IPS-15b (cell line): ENCODE measurements around the gene DQX1.
"Not testable (repeated sequence)": the region's sequence is repeated elsewhere in the genome, so short reads cannot be mapped to it uniquely, and the experiment has no call there.

Source experiments
- H3K27me3 ChIP-seq: one replicate; pipeline ENCODE4 v1.6.1; 2013; ENCODE audit warnings: low read length; ENCODE audit not compliant: control insufficient read depth, insufficient read depth
- H3K36me3 ChIP-seq: one replicate; pipeline ENCODE4 v1.6.1; 2013; ENCODE audit warnings: low read length; ENCODE audit not compliant: control insufficient read depth, insufficient read depth
- H3K4me1 ChIP-seq: one replicate; pipeline ENCODE4 v1.6.1; 2013; ENCODE audit warnings: mild to moderate bottlenecking, low read length; ENCODE audit not compliant: control insufficient read depth, insufficient read depth
- H3K4me3 ChIP-seq: one replicate; pipeline ENCODE4 v1.5.1; 2013; ENCODE audit warnings: low read depth, low read length
- H3K9ac ChIP-seq: one replicate; pipeline ENCODE4 v1.6.1; 2013; ENCODE audit warnings: low read depth, mild to moderate bottlenecking, low read length
- H3K9me3 ChIP-seq: one replicate; pipeline ENCODE4 v1.6.1; 2013; ENCODE audit warnings: mild to moderate bottlenecking, low read length; ENCODE audit not compliant: control insufficient read depth, insufficient read depth

The DQX1 gene

DNA sequence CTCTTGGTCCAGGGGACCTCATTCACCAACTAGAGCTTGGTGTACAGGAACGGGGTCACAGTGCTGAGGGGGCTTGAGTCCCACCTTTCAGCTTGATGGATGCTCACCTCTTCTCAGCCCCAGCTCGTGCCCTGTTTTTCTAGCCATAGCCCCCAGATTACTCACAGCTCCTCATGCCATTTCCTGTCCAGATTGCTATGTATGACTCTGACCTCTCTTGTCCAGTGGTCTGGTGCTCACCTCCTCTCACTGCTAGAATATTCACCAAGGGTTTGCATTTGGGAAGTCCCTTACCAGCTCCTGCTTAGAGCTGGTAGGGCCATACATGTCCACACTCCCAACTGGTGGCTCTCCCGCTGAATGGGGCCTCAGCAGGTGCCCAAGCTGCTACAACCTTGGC lies 32.5 kb downstream of the DQX1 start:
- H3K9ac ChIP-seq = no peak overlapping the region
- H3K27me3 ChIP-seq = peaks cover 36% of the 10 kb centered on the region
- no peaks in the 10 kb centered on the region for H3K9me3 ChIP-seq
- no peak overlapping the region for H3K4me3 ChIP-seq
- H3K4me1 ChIP-seq = no peaks in the 10 kb centered on the region
- H3K36me3 ChIP-seq = peaks cover 34% of the 10 kb centered on the region

- Histone ChIP-seq H3K36me3 (peaks cover 34% of the 10 kb centered on the region), H3K4me1 (no peaks in the 10 kb centered on the region), H3K4me3 (no peak overlapping the region), H3K9me3 (no peaks in the 10 kb centered on the region), H3K9ac (no peak overlapping the region), H3K27me3 (peaks cover 19% of the 10 kb centered on the region)
Observed at GRCh38 chr2:74491648-74492544, 34.1 kb downstream of the DQX1 start.

DNA sequence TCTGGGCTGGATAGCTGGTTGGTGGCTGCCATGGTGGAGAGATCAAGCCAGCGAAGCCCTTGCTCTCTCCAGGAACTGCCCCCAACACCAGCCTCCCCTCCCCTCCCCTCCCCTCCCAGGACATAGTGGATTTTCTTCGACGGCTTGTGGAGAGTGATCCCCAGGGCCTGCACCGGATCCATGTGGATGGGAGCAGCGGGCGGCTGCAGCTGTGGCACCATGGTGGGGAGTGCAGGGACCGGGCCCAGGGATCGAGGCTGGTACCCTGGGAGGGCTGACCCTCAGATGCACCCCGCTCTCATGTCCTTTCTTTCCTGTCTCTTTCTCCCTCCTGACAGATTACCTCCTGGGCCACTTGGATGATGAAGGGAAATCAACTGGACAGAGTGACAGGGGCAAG lies 36.1 kb downstream of the DQX1 start:
- H3K9ac ChIP-seq = no peak overlapping the region
- no peaks in the 10 kb centered on the region for H3K4me1 ChIP-seq
- no peaks in the 10 kb centered on the region for H3K9me3 ChIP-seq
- no peaks in the 10 kb centered on the region for H3K27me3 ChIP-seq
- no peak overlapping the region for H3K4me3 ChIP-seq
- H3K36me3 ChIP-seq = peaks cover 36% of the 10 kb centered on the region

GRCh38 chr2:74488643-74489481 lies 37.2 kb downstream of the DQX1 start:
- Histone ChIP-seq H3K4me3 (no peak overlapping the region), H3K4me1 (no peaks in the 10 kb centered on the region), H3K36me3 (peaks cover 33% of the 10 kb centered on the region), H3K27me3 (no peaks in the 10 kb centered on the region), H3K9ac (no peak overlapping the region), H3K9me3 (no peaks in the 10 kb centered on the region)

GRCh38 chr2:74486141-74486540 lies 39.9 kb downstream of the DQX1 start:
- H3K9ac ChIP-seq = no peak overlapping the region
- no peaks in the 10 kb centered on the region for H3K27me3 ChIP-seq
- peaks cover 12% of the 10 kb centered on the region for H3K36me3 ChIP-seq
- H3K9me3 ChIP-seq = no peaks in the 10 kb centered on the region
- H3K4me3 ChIP-seq = no peak overlapping the region
- no peaks in the 10 kb centered on the region for H3K4me1 ChIP-seq

- not testable (repeated sequence) for H3K4me1 ChIP-seq, H3K9me3 ChIP-seq, H3K36me3 ChIP-seq, H3K9ac ChIP-seq, H3K27me3 ChIP-seq
- peak overlapping the region; percentile 99 for H3K4me3 ChIP-seq
Observed at GRCh38 chr2:74483675-74484164, 42.3 kb downstream of the DQX1 start.

- peak within 1 kb of the TSS; percentile 87 for H3K9ac ChIP-seq
- no peaks in the 10 kb centered on the region for H3K4me1 ChIP-seq
- H3K4me3 ChIP-seq = peak within 1 kb of the TSS; percentile 99
- H3K36me3 ChIP-seq = peaks cover 3% of the 10 kb centered on the region
- H3K27me3 ChIP-seq = no peaks in the 10 kb centered on the region
- H3K9me3 ChIP-seq = no peaks in the 10 kb centered on the region
Observed at GRCh38 chr2:74482801-74483674, 43.0 kb downstream of the DQX1 start, which contains the start of the genes CCDC142 and TTC31. CCDC142 (minus strand) TSS chr2:74482998; CDS start chr2:74482837, 161 bp downstream. TTC31 (plus strand) TSS chr2:74483081; CDS start chr2:74483096, 15 bp downstream.

DNA sequence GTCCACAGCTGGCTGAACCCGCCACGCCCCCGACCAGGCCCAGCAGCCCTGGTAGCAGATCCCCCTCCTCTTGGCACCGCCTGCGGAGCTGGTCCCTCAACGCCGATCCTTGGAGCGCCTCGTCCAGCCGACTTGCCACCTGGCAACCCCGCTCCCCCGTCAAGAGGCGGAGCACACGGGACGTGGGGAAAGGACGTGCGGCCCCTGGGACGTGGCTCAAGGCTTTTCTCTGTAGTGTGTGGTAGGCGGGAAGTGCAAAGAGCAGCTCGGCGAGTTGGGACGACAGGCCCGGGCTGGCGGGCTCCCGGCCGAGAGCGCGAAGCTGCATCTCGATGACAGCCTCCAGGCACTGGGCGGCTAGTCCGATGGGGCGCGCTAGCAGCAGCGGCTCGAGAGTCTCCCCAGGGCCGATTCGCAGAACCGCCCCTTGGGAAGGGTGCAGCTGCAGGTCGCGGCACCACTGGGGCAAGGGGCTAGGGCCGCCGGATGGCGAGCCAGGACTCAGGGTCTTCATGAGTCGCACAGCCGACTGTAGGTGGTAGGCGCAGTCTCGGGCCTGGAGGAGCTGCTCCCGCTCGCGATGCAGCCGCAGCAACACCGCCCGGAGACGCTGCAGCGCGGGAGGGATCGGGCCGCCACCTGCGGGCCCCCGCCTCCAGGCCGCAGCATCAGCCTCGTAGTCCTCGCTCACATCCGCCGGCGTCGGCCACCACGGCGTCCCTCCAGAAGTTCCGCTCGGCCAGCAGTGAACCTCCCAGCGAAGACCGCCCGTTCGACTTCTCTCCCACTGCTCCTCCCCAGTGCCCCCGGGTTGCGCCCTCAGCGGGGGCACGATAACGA lies 43.9 kb downstream of the DQX1 start:
- no peaks in the 10 kb centered on the region for H3K27me3 ChIP-seq
- H3K9me3 ChIP-seq = no peaks in the 10 kb centered on the region
- H3K4me1 ChIP-seq = no peaks in the 10 kb centered on the region
- peak overlapping the region; percentile 87 for H3K9ac ChIP-seq
- peak overlapping the region; percentile 99 for H3K4me3 ChIP-seq
- H3K36me3 ChIP-seq = peaks cover 6% of the 10 kb centered on the region

DNA sequence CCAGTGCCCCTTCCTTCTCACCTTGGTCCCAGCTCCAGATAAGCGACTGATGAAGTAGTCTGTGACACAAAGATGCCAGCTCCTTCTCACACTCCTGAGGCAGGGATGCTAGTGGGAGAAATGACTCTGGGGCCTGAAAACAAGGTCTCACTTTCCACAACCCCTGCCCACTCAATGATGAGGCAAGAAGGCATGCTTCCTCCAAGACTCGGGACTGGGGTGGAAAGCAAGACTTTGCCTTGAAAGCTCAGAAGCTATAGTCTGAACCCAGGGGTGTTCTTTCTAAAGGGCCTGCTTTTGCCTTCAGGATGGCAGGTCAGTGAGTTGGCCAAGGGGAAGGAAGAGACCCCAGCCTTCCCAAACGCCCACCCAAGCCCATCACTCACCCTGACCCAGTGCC lies 44.6 kb downstream of the DQX1 start:
- peak overlapping the region; percentile 87 for H3K9ac ChIP-seq
- no peaks in the 10 kb centered on the region for H3K9me3 ChIP-seq
- H3K4me3 ChIP-seq = peak overlapping the region; percentile 99
- no peaks in the 10 kb centered on the region for H3K27me3 ChIP-seq
- H3K4me1 ChIP-seq = no peaks in the 10 kb centered on the region
- H3K36me3 ChIP-seq = peaks cover 6% of the 10 kb centered on the region

GRCh38 chr2:74474899-74475298 lies 51.1 kb downstream of the DQX1 start:
- Histone ChIP-seq H3K36me3 (peaks cover 14% of the 10 kb centered on the region), H3K4me1 (peaks cover 2% of the 10 kb centered on the region), H3K9ac (no peak overlapping the region), H3K27me3 (no peaks in the 10 kb centered on the region), H3K9me3 (no peaks in the 10 kb centered on the region), H3K4me3 (no peak overlapping the region)
